Right hindlimb (tissue), 1 donor: ENCODE measurements around the gene BTK.
"Not testable (repeated sequence)": the region's sequence is repeated elsewhere in the genome, so short reads cannot be mapped to it uniquely, and the experiment has no call there.

Experiments
- DNase-seq: peaks from one replicate; pipeline ENCODE4 v3.0.0-alpha.2; 2018

BTK gene

GRCh38 chrX:101334310-101334709, 51.7 kb downstream of the BTK start:
- DNase-seq = not testable (repeated sequence)

GRCh38 chrX:101326600-101326999, 59.4 kb downstream of the BTK start:
- DNase-seq = not testable (repeated sequence)

DNA sequence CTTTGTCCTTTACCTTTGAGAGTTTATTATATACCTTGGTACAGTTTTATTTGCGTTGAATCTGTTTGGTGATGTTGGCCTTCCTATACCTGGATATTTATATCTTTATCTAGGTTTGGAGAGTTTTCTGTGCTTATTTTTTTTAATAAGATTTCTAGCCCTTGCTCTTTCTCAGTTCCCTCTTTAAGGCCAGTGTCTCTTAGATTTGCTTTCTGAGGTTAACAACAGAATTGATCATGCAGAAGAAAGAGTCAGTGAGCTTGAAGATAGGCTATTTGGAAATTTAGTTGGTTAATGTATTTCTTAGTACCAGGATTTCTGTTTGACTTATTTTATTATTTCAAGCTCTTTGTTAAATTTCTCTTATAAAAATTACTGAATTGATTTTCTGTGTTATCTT, 82.2 kb downstream of the BTK start:
- no peak for DNase-seq
